ENCODE data around the gene MT2A.

Gene MT2A

DNA sequence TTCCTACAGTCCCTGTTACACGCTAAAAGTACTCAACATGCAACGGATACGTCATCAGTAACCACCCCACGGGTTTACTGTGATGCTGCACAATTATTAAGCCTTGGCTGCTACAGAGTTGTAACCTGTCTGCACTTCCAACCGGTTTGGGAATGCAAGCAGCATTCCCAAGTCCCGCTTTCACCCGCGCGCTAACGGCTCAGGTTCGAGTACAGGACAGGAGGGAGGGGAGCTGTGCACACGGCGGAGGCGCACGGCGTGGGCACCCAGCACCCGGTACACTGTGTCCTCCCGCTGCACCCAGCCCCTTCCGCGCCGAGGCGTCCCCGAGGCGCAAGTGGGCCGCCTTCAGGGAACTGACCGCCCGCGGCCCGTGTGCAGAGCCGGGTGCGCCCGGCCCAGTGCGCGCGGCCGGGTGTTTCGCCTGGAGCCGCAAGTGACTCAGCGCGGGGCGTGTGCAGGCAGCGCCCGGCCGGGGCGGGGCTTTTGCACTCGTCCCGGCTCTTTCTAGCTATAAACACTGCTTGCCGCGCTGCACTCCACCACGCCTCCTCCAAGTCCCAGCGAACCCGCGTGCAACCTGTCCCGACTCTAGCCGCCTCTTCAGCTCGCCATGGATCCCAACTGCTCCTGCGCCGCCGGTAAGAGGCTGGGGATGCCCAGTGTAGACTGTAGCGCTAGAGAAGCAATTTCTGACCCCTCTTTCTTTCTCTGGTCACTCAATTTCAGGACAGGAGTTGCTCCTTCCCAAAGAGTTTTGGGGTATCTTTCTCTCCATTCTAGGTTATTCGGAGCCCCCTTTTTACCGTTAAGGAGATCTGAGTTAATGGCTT is at the start of gene MT2A:
MT2A (plus strand) TSS at position 542 of the 833 bp plus-strand sequence; CDS start at position 614, 72 bp downstream.
- Histone ChIP-seq H3K4me3 (ENCODE audit: low read length in 2 of 2) (peak within 1 kb of the TSS; percentile 82 to 96), H3K9ac (ENCODE audit: low read depth in 1 of 2, low read length in 2 of 2) (peak within 1 kb of the TSS; percentile 78 to 90), H3K27ac (ENCODE audit: low read depth in 2 of 2, low read length in 2 of 2) (peak within 1 kb of the TSS; percentile 94 to 95), H3K36me3 (ENCODE audit: control insufficient read depth in 2 of 2, insufficient read depth in 2 of 2, low read length in 2 of 2) (no peaks in the 10 kb centered on the region), H3K4me1 (ENCODE audit: control insufficient read depth in 2 of 2, insufficient read depth in 2 of 2, low read length in 2 of 2) (peaks cover 26 to 29% of the 10 kb centered on the region in 2 donors), H3K27me3 (ENCODE audit: control insufficient read depth in 2 of 2, insufficient read depth in 2 of 2, low read length in 2 of 2) (no peaks in the 10 kb centered on the region), H3K9me3 (ENCODE audit: control insufficient read depth in 2 of 2, low read length in 2 of 2) (no peaks in the 10 kb centered on the region)

DNA sequence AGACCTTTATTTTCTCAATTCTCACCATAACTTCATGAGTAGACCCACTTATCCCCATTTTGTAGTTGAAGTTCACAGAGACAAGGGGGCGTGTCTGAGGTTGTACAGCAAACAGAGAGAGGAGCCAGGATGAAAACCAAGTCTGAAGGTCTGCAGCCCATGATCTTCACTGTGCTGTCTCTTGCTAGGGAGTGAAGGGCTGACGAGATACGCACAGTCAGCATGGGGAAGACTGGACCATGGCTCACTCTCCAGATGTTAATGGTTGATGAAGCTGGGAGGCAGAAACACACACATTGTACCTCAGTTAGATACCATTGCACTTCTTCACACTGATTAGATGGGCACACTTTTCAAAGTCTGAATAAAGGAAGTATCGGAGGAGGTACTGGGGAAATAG is 49.3 kb upstream of the MT2A start:
- Histone ChIP-seq H3K9me3 (ENCODE audit: control insufficient read depth in 2 of 2, low read length in 2 of 2) (no peaks in the 10 kb centered on the region), H3K4me3 (ENCODE audit: low read length in 2 of 2) (no peak overlapping the region), H3K9ac (ENCODE audit: low read depth in 1 of 2, low read length in 2 of 2) (no peak overlapping the region), H3K4me1 (ENCODE audit: control insufficient read depth in 2 of 2, insufficient read depth in 2 of 2, low read length in 2 of 2) (no peaks in the 10 kb centered on the region), H3K27ac (ENCODE audit: low read depth in 2 of 2, low read length in 2 of 2) (no peak overlapping the region), H3K36me3 (ENCODE audit: control insufficient read depth in 2 of 2, insufficient read depth in 2 of 2, low read length in 2 of 2) (no peaks in the 10 kb centered on the region), H3K27me3 (ENCODE audit: control insufficient read depth in 2 of 2, insufficient read depth in 2 of 2, low read length in 2 of 2) (peaks cover 0 to 3% of the 10 kb centered on the region in 2 donors)

DNA sequence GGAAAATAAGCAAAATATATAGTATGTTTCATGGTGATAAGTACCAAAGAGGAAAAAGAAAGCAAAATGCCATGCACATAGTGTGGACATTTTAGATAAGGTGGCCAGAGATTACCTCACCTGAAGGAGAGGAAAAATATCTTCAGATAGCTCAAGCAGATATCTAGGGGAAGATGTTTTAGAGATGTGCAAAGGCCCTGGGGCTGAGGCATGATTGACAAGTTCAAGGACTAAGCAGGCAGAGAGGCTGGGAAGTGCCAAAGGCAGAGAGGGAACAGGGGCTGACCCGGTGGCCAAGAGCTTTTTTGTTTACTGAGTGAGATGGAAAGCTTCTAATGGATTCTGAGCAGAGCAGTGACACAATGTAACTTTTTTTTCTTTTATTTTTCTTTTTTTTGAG is 47.9 kb upstream of the MT2A start:
- H3K4me3 ChIP-seq (ENCODE audit: low read length in 2 of 2), result no peak overlapping the region
- H3K9ac ChIP-seq (ENCODE audit: low read depth in 1 of 2, low read length in 2 of 2), result no peak overlapping the region
- H3K27me3 ChIP-seq (ENCODE audit: control insufficient read depth in 2 of 2, insufficient read depth in 2 of 2, low read length in 2 of 2), result peaks cover 0 to 3% of the 10 kb centered on the region in 2 donors
- H3K36me3 ChIP-seq (ENCODE audit: control insufficient read depth in 2 of 2, insufficient read depth in 2 of 2, low read length in 2 of 2), result no peaks in the 10 kb centered on the region
- no peaks in the 10 kb centered on the region for H3K4me1 ChIP-seq (ENCODE audit: control insufficient read depth in 2 of 2, insufficient read depth in 2 of 2, low read length in 2 of 2)
- H3K9me3 ChIP-seq (ENCODE audit: control insufficient read depth in 2 of 2, low read length in 2 of 2), result no peaks in the 10 kb centered on the region
- H3K27ac ChIP-seq (ENCODE audit: low read depth in 2 of 2, low read length in 2 of 2), result no peak overlapping the region

DNA sequence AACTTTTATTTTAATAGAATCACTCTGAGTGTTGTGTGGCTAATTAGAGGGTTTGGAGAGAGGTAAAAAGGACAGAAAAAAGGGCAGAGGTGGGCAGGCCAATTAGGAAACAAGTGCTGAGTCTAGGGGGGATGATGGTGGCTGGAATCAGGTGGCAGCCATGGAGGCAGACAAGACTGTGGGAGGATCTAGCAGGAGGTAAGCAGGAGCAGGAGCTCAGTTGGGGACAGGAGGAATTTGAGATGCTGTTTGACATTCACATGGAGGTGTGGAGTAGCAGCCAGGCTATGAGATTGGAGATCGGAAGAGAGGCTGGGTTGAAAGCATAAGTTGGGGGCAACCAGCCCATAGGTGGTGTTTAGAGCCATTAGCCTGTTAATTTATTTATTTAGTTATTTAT is 47.3 kb upstream of the MT2A start:
- Histone ChIP-seq H3K27me3 (ENCODE audit: control insufficient read depth in 2 of 2, insufficient read depth in 2 of 2, low read length in 2 of 2) (peaks cover 0 to 3% of the 10 kb centered on the region in 2 donors), H3K36me3 (ENCODE audit: control insufficient read depth in 2 of 2, insufficient read depth in 2 of 2, low read length in 2 of 2) (no peaks in the 10 kb centered on the region), H3K4me3 (ENCODE audit: low read length in 2 of 2) (no peak overlapping the region), H3K4me1 (ENCODE audit: control insufficient read depth in 2 of 2, insufficient read depth in 2 of 2, low read length in 2 of 2) (no peaks in the 10 kb centered on the region), H3K9ac (ENCODE audit: low read depth in 1 of 2, low read length in 2 of 2) (no peak overlapping the region), H3K9me3 (ENCODE audit: control insufficient read depth in 2 of 2, low read length in 2 of 2) (no peaks in the 10 kb centered on the region), H3K27ac (ENCODE audit: low read depth in 2 of 2, low read length in 2 of 2) (no peak overlapping the region)

DNA sequence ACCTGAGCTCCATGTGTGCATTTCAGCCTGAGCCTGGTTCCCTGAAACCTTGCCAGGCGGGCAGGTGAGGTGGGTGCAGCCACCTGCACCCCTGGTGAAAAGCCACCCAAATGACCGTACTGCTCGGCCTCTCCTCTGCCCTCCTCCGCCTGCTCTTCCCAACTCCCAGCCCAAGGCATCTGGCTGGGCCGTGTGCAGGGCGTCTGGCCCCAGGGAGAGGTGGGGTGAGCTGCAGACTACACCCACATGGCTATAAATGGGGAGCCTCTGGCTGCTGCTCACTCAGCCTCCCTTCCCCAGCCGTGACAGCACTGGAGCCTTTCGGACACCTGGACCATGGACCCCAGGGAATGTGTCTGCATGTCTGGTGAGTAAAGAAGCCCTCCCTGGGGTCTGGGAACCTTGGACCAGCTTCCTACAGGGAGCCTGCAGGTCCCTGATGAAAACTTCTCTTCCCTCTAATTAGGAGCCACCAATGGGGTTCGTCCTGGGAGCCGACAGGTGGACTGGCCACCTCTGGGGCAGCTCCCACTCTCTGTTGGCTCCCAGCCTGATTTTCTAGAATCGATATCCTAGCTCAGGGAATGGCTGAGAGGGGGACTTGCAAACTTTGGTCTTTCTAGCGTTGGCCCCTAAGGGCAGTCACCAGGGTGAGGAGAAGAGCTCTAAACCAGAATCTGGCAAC is 43.4 kb upstream of the MT2A start, which contains the start of gene MT4:
MT4 (plus strand) TSS at position 281 of the 685 bp plus-strand sequence; CDS start at position 337, 56 bp downstream.
- no peaks in the 10 kb centered on the region for H3K36me3 ChIP-seq (ENCODE audit: control insufficient read depth in 2 of 2, insufficient read depth in 2 of 2, low read length in 2 of 2)
- no peak within 1 kb of the TSS for H3K4me3 ChIP-seq (ENCODE audit: low read length in 2 of 2)
- no peak within 1 kb of the TSS for H3K27ac ChIP-seq (ENCODE audit: low read depth in 2 of 2, low read length in 2 of 2)
- no peaks in the 10 kb centered on the region for H3K27me3 ChIP-seq (ENCODE audit: control insufficient read depth in 2 of 2, insufficient read depth in 2 of 2, low read length in 2 of 2)
- no peaks in the 10 kb centered on the region for H3K4me1 ChIP-seq (ENCODE audit: control insufficient read depth in 2 of 2, insufficient read depth in 2 of 2, low read length in 2 of 2)
- no peaks in the 10 kb centered on the region for H3K9me3 ChIP-seq (ENCODE audit: control insufficient read depth in 2 of 2, low read length in 2 of 2)
- no peak within 1 kb of the TSS for H3K9ac ChIP-seq (ENCODE audit: low read depth in 1 of 2, low read length in 2 of 2)

DNA sequence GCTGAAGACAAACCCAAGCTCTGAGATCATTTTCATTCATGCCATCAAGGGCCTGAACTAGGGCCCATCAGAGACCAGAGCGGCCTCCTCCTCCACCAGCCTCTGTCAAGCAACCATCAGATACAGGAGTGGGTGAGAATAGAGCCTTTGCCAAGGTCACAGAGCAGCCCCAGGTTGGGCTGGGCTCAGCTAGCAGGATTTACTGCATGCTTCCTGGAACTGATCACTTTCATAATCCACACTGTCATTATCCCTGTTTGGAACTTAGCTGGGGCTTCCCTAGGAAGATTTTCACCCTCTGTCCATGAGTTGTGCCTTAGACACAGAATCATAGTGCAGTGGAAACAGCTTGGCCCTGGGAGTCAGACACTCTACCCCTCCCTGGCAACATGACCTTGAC is 38.4 kb upstream of the MT2A start:
- Histone ChIP-seq H3K4me3 (ENCODE audit: low read length in 2 of 2) (no peak overlapping the region), H3K9ac (ENCODE audit: low read depth in 1 of 2, low read length in 2 of 2) (no peak overlapping the region), H3K4me1 (ENCODE audit: control insufficient read depth in 2 of 2, insufficient read depth in 2 of 2, low read length in 2 of 2) (no peaks in the 10 kb centered on the region), H3K9me3 (ENCODE audit: control insufficient read depth in 2 of 2, low read length in 2 of 2) (peaks cover 0 to 3% of the 10 kb centered on the region in 2 donors), H3K27ac (ENCODE audit: low read depth in 2 of 2, low read length in 2 of 2) (no peak overlapping the region), H3K27me3 (ENCODE audit: control insufficient read depth in 2 of 2, insufficient read depth in 2 of 2, low read length in 2 of 2) (no peaks in the 10 kb centered on the region), H3K36me3 (ENCODE audit: control insufficient read depth in 2 of 2, insufficient read depth in 2 of 2, low read length in 2 of 2) (no peaks in the 10 kb centered on the region)

DNA sequence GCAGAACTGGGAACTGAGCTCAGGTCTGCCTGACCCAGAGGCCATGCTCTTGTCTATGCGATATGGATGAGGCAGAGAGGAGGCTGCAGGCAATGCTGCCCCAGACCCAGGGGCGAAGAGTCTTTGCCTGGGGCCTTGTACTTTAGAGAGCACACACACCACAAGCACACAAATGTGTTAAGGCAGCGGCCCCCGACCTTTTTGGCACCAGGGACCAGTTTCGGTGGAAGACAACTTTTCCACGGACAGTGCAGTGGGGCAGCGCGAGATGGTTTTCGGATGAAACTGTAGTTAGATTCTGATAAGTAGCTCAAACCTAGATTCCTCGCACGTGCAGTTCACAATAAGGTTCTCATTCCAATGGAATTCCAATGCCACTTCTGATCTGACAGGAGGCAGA is 36.9 kb upstream of the MT2A start:
- H3K4me1 ChIP-seq (ENCODE audit: control insufficient read depth in 2 of 2, insufficient read depth in 2 of 2, low read length in 2 of 2), result no peaks in the 10 kb centered on the region

DNA sequence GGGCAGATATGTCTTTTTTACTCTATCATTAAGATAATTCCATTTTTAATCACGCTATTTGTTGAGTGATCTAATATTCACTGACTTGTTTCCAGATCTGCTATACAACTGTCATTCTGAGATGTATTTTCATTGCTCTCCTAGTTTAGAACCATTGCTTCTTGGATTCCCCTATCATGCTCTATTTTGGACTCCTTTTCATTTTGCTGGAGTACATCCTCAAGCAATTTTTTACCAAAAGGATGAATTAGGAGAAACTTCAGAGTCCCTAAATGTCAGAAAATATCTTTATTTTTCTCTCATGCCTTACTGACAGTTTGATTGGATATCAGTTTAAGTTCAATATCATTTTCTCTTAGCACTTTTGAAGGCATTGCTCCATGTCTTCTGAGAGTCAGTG is 33.8 kb upstream of the MT2A start:
- Histone ChIP-seq H3K27me3 (ENCODE audit: control insufficient read depth in 2 of 2, insufficient read depth in 2 of 2, low read length in 2 of 2) (no peaks in the 10 kb centered on the region), H3K9me3 (ENCODE audit: control insufficient read depth in 2 of 2, low read length in 2 of 2) (peaks cover 0 to 3% of the 10 kb centered on the region in 2 donors), H3K4me3 (ENCODE audit: low read length in 2 of 2) (no peak overlapping the region), H3K36me3 (ENCODE audit: control insufficient read depth in 2 of 2, insufficient read depth in 2 of 2, low read length in 2 of 2) (no peaks in the 10 kb centered on the region), H3K27ac (ENCODE audit: low read depth in 2 of 2, low read length in 2 of 2) (no peak overlapping the region), H3K9ac (ENCODE audit: low read depth in 1 of 2, low read length in 2 of 2) (no peak overlapping the region), H3K4me1 (ENCODE audit: control insufficient read depth in 2 of 2, insufficient read depth in 2 of 2, low read length in 2 of 2) (no peaks in the 10 kb centered on the region)

More for the DNA sequence above, 36.9 kb upstream of the MT2A start:
- H3K9me3 ChIP-seq (ENCODE audit: control insufficient read depth in 2 of 2, low read length in 2 of 2), result peaks cover 0 to 3% of the 10 kb centered on the region in 2 donors
- H3K27ac ChIP-seq (ENCODE audit: low read depth in 2 of 2, low read length in 2 of 2), result no peak overlapping the region
- H3K4me3 ChIP-seq (ENCODE audit: low read length in 2 of 2), result no peak overlapping the region
- no peak overlapping the region for H3K9ac ChIP-seq (ENCODE audit: low read depth in 1 of 2, low read length in 2 of 2)
- no peaks in the 10 kb centered on the region for H3K36me3 ChIP-seq (ENCODE audit: control insufficient read depth in 2 of 2, insufficient read depth in 2 of 2, low read length in 2 of 2)
- no peaks in the 10 kb centered on the region for H3K27me3 ChIP-seq (ENCODE audit: control insufficient read depth in 2 of 2, insufficient read depth in 2 of 2, low read length in 2 of 2)

DNA sequence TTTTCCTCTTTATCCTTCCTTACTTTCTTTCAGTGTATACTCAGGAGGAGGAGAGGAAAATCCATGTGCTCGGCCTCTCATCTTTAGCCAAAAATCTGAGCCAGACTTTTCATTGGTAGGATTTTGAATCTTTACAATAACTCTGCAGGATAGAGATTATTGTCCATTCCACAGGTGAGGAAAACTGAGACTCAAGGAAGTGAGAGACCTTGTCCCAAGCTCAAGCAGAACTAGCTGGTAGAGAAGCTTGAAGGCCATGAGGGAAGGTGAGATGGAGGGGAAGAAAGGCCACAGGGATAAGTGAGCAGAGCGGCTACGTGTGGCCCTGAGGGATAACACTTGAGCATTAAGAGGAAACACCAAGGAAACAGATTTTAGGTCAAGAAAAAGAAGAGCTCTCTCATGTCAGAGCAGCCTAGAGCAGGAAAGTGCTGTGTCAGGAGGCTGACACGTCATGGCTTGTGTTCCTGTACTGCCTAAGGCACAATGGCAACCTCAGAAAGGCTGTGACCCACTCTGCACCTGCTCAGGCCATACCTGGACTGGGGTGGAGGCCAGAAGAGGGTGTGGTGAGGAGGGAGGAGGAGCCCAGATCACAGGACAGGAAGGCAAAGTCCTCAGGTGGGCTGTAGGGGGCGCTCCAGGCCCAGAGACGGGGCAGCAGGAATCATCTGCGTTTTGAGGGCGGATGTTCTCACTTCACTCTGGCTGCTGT is 31.6 kb upstream of the MT2A start:
- H3K4me1 ChIP-seq (ENCODE audit: control insufficient read depth in 2 of 2, insufficient read depth in 2 of 2, low read length in 2 of 2), result no peaks in the 10 kb centered on the region
- peak overlapping the region in 1 of 2 donors; percentile 1 for H3K9ac ChIP-seq (ENCODE audit: low read depth in 1 of 2, low read length in 2 of 2)
- no peaks in the 10 kb centered on the region for H3K27me3 ChIP-seq (ENCODE audit: control insufficient read depth in 2 of 2, insufficient read depth in 2 of 2, low read length in 2 of 2)
- peaks cover 0 to 3% of the 10 kb centered on the region in 2 donors for H3K9me3 ChIP-seq (ENCODE audit: control insufficient read depth in 2 of 2, low read length in 2 of 2)
- no peak overlapping the region for H3K4me3 ChIP-seq (ENCODE audit: low read length in 2 of 2)
- no peaks in the 10 kb centered on the region for H3K36me3 ChIP-seq (ENCODE audit: control insufficient read depth in 2 of 2, insufficient read depth in 2 of 2, low read length in 2 of 2)
- H3K27ac ChIP-seq (ENCODE audit: low read depth in 2 of 2, low read length in 2 of 2), result no peak overlapping the region

DNA sequence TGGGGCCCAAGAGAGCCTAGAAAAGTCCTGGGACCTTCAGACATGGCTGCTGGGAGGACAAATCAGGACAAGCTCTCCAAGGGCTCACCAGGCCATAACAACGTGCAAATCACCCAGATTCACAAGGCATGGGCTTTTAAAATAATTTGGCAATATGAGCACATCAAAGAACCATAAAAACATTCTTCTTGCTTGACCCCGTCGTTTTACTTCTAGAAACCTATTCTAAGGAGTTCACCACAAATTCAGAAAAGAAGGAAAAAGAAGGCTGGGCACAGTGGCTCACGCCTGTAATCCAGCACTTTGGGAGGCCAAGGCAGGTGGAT is 31.1 kb upstream of the MT2A start:
- Histone ChIP-seq H3K27ac (ENCODE audit: low read depth in 2 of 2, low read length in 2 of 2) (no peak overlapping the region), H3K36me3 (ENCODE audit: control insufficient read depth in 2 of 2, insufficient read depth in 2 of 2, low read length in 2 of 2) (no peaks in the 10 kb centered on the region), H3K27me3 (ENCODE audit: control insufficient read depth in 2 of 2, insufficient read depth in 2 of 2, low read length in 2 of 2) (no peaks in the 10 kb centered on the region), H3K4me3 (ENCODE audit: low read length in 2 of 2) (no peak overlapping the region), H3K4me1 (ENCODE audit: control insufficient read depth in 2 of 2, insufficient read depth in 2 of 2, low read length in 2 of 2) (no peaks in the 10 kb centered on the region), H3K9ac (ENCODE audit: low read depth in 1 of 2, low read length in 2 of 2) (no peak overlapping the region), H3K9me3 (ENCODE audit: control insufficient read depth in 2 of 2, low read length in 2 of 2) (peaks cover 0 to 3% of the 10 kb centered on the region in 2 donors)

All from mucosa of rectum (tissue), 2 donors.